Stimulated activated CD8-positive, alpha-beta memory T cell treated with anti-CD3 and anti-CD28 coated beads, Interleukin-2, amount 100 ng/mL, for 1 hour (primary cell): ENCODE measurements around the gene SPATA20.

Experiments used
- DNase-seq, 2 donors: peaks; one replicate each; pipeline ENCODE4 v3.0.0-alpha.2; 2020; ENCODE audit warnings: low read depth in 2 of 2

SPATA20 gene

GRCh38 chr17:50559674-50560184 lies 12.8 kb downstream of the SPATA20 start:
- no peak for DNase-seq

- peak; percentile 68 to 76 for DNase-seq
These were observed 13.3 kb downstream of the SPATA20 start, which contains the start of gene CACNA1G for GRCh38 chr17:50560185-50560824. CACNA1G (plus strand) TSS chr17:50560715; CDS start chr17:50561460, 745 bp downstream.

GRCh38 chr17:50560931-50561745 lies 14.2 kb downstream of the SPATA20 start:
- DNase-seq = no peak

GRCh38 chr17:50561746-50562141 lies 14.8 kb downstream of the SPATA20 start:
- no peak for DNase-seq

GRCh38 chr17:50562242-50563091 lies 15.5 kb downstream of the SPATA20 start:
- DNase-seq = no peak

- no peak for DNase-seq
These were observed 16.1 kb downstream of the SPATA20 start for GRCh38 chr17:50563092-50563511.

- no peak for DNase-seq
These were observed 17.9 kb downstream of the SPATA20 start for GRCh38 chr17:50564916-50565315.

GRCh38 chr17:50565402-50566350 lies 18.7 kb downstream of the SPATA20 start:
- no peak for DNase-seq

GRCh38 chr17:50566886-50567285 lies 19.9 kb downstream of the SPATA20 start:
- no peak for DNase-seq

- no peak for DNase-seq
These were observed 21.7 kb downstream of the SPATA20 start for GRCh38 chr17:50568659-50569058.

GRCh38 chr17:50569592-50569991 lies 22.6 kb downstream of the SPATA20 start:
- no peak for DNase-seq

- no peak for DNase-seq
These were observed 23.1 kb downstream of the SPATA20 start for GRCh38 chr17:50570032-50570431.

- DNase-seq = no peak
These were observed 23.6 kb downstream of the SPATA20 start for GRCh38 chr17:50570528-50570927.

- DNase-seq = no peak
These were observed 24.7 kb downstream of the SPATA20 start for GRCh38 chr17:50571681-50572080.

GRCh38 chr17:50572541-50572940 lies 25.6 kb downstream of the SPATA20 start:
- DNase-seq = no peak

- DNase-seq = no peak
These were observed 27.1 kb downstream of the SPATA20 start for GRCh38 chr17:50573866-50574611.

- DNase-seq = no peak
These were observed 28.7 kb downstream of the SPATA20 start for GRCh38 chr17:50575581-50576210.

- DNase-seq = no peak
These were observed 29.9 kb downstream of the SPATA20 start for GRCh38 chr17:50576864-50577263.

GRCh38 chr17:50577451-50577954 lies 30.5 kb downstream of the SPATA20 start:
- DNase-seq = no peak
